ENCODE measurements around the gene ASAP3. TPM values are rescaled to one million over a fixed set of nuclear protein-coding genes. Genes with fewer than 3 reads are reported as not detected.
A peak's percentile ranks its signal among the peaks of the same experiment; 100 is the strongest.

ASAP3 gene
- under 1 TPM; 0.95 to 0.98 TPM for total RNA-seq

GRCh38 chr1:23483321-23484252, at the start of gene ASAP3:
TSS of gene ASAP3 (minus strand) at chr1:23484179. CDS start at chr1:23484133, 46 bp downstream.
- no peaks in the 10 kb centered on the region for H3K9me3 Mint-ChIP-seq
- H3K27ac Mint-ChIP-seq: peak within 1 kb of the TSS in 1 of 2 donors; percentile 70
- no peaks in the 10 kb centered on the region for H3K36me3 Mint-ChIP-seq
- peak in 1 of 2 donors; percentile 56 for DNase-seq (ENCODE audit: low spot score in 2 of 2)
- peak; percentile 4 to 73 for ATAC-seq

GRCh38 chr1:23533246-23534023, 49.5 kb upstream of the ASAP3 start:
- peaks cover 0 to 16% of the 10 kb centered on the region in 2 donors for H3K36me3 Mint-ChIP-seq
- no peaks in the 10 kb centered on the region for H3K9me3 Mint-ChIP-seq
- DNase-seq (ENCODE audit: low spot score in 2 of 2): no peak
- ATAC-seq: peak; percentile 21 to 66
- H3K27ac Mint-ChIP-seq: no peak overlapping the region

GRCh38 chr1:23531562-23532094, 47.6 kb upstream of the ASAP3 start:
- H3K36me3 Mint-ChIP-seq: peaks cover 0 to 16% of the 10 kb centered on the region in 2 donors
- ATAC-seq (no peak), DNase-seq (ENCODE audit: low spot score in 2 of 2) (no peak)
- H3K27ac Mint-ChIP-seq: peak overlapping the region in 1 of 2 donors; percentile 84
- H3K9me3 Mint-ChIP-seq: no peaks in the 10 kb centered on the region

GRCh38 chr1:23530747-23531561, 47.0 kb upstream of the ASAP3 start, which contains the start of gene E2F2:
TSS of gene E2F2 (minus strand) at chr1:23531233. CDS start at chr1:23530793, 440 bp downstream.
- Mint-ChIP-seq H3K9me3 (no peaks in the 10 kb centered on the region), H3K27ac (peak within 1 kb of the TSS; percentile 84 to 99), H3K36me3 (peaks cover under 1 to 16% of the 10 kb centered on the region in 2 donors)
- peak; percentile 67 to 68 for DNase-seq (ENCODE audit: low spot score in 2 of 2)
- peak; percentile 65 to 70 for ATAC-seq

GRCh38 chr1:23530087-23530746, 46.2 kb upstream of the ASAP3 start:
- Mint-ChIP-seq H3K36me3 (peaks cover 6 to 16% of the 10 kb centered on the region in 2 donors), H3K27ac (peak overlapping the region; percentile 76 to 82), H3K9me3 (no peaks in the 10 kb centered on the region)
- ATAC-seq: peak; percentile 8 to 45
- no peak for DNase-seq (ENCODE audit: low spot score in 2 of 2)

GRCh38 chr1:23529146-23530086, 45.4 kb upstream of the ASAP3 start:
- H3K9me3 Mint-ChIP-seq: no peaks in the 10 kb centered on the region
- no peak for DNase-seq (ENCODE audit: low spot score in 2 of 2)
- H3K27ac Mint-ChIP-seq: peak overlapping the region; percentile 76 to 82
- no peak for ATAC-seq
- peaks cover 6 to 16% of the 10 kb centered on the region in 2 donors for H3K36me3 Mint-ChIP-seq

GRCh38 chr1:23528250-23528978, 44.4 kb upstream of the ASAP3 start:
- DNase-seq (ENCODE audit: low spot score in 2 of 2) (peak in 1 of 2 donors; percentile 75), ATAC-seq (peak; percentile 60 to 72)
- Mint-ChIP-seq H3K27ac (peak overlapping the region; percentile 55 to 67), H3K36me3 (peaks cover 6 to 16% of the 10 kb centered on the region in 2 donors), H3K9me3 (no peaks in the 10 kb centered on the region)

GRCh38 chr1:23527900-23528249, 43.9 kb upstream of the ASAP3 start:
- DNase-seq (ENCODE audit: low spot score in 2 of 2) (no peak), ATAC-seq (peak in 1 of 2 donors; percentile 1)
- peak overlapping the region in 1 of 2 donors; percentile 55 for H3K27ac Mint-ChIP-seq
- no peaks in the 10 kb centered on the region for H3K9me3 Mint-ChIP-seq
- H3K36me3 Mint-ChIP-seq: peaks cover 6 to 16% of the 10 kb centered on the region in 2 donors

GRCh38 chr1:23527366-23527765, 43.4 kb upstream of the ASAP3 start:
- H3K27ac Mint-ChIP-seq: peak overlapping the region in 1 of 2 donors; percentile 55
- no peaks in the 10 kb centered on the region for H3K9me3 Mint-ChIP-seq
- ATAC-seq (no peak), DNase-seq (ENCODE audit: low spot score in 2 of 2) (no peak)
- H3K36me3 Mint-ChIP-seq: peaks cover 10 to 17% of the 10 kb centered on the region in 2 donors

GRCh38 chr1:23526329-23527041, 42.5 kb upstream of the ASAP3 start:
- Mint-ChIP-seq H3K27ac (peak overlapping the region; percentile 8 to 32), H3K36me3 (peaks cover 18 to 26% of the 10 kb centered on the region in 2 donors)
- no peak for ATAC-seq

GRCh38 chr1:23525558-23526250, 41.7 kb upstream of the ASAP3 start:
- Mint-ChIP-seq H3K9me3 (no peaks in the 10 kb centered on the region), H3K27ac (peak overlapping the region; percentile 32 to 95), H3K36me3 (peaks cover 22 to 32% of the 10 kb centered on the region in 2 donors)
- ATAC-seq (no peak), DNase-seq (ENCODE audit: low spot score in 2 of 2) (no peak)

More at GRCh38 chr1:23526329-23527041, 42.5 kb upstream of the ASAP3 start:
- no peaks in the 10 kb centered on the region for H3K9me3 Mint-ChIP-seq
- no peak for DNase-seq (ENCODE audit: low spot score in 2 of 2)

GRCh38 chr1:23524716-23525401, 40.9 kb upstream of the ASAP3 start:
- peaks cover 22 to 27% of the 10 kb centered on the region in 2 donors for H3K36me3 Mint-ChIP-seq
- no peaks in the 10 kb centered on the region for H3K9me3 Mint-ChIP-seq
- ATAC-seq: no peak
- DNase-seq (ENCODE audit: low spot score in 2 of 2): no peak
- no peak overlapping the region for H3K27ac Mint-ChIP-seq

Measured in activated naive CD4-positive, alpha-beta T cell treated with anti-CD3 and anti-CD28 coated beads, Interleukin-2, amount 50 U/mL, for 72 hours (primary cell).